ENCODE results near the gene PIF1. TPM values are rescaled to one million over a fixed set of nuclear protein-coding genes. Genes with fewer than 3 reads are reported as not detected.

Gene PIF1
- total and polyA plus RNA-seq, 2 of the 4 experiments (the other 2 are of a cell fraction), result 3.9 to 19.9 TPM

- POLR2A ChIA-PET (ENCODE audit: unreplicated experiment), result no interaction called here
- H3K9ac ChIP-seq (ENCODE audit: low read depth, low read length), result peak within 1 kb of the TSS; percentile 46; the same call in 1 of the 2 replicates
- H4K91ac ChIP-seq (ENCODE audit: insufficient read depth, low read depth, low read length), result no peak within 1 kb of the TSS
- CTCF ChIA-PET, result no interaction called here
- in situ Hi-C loops (cut with MboI; ENCODE audit: low sequenced_read_pairs), result no loop called here
- H2AK5ac ChIP-seq (ENCODE audit: low read depth, low read length), result peak within 1 kb of the TSS; percentile 70
- H3K27me3 ChIP-seq (ENCODE audit: control insufficient read depth, insufficient read depth, low read length), result peaks cover 16% of the 10 kb centered on the region
- H2BK20ac ChIP-seq (ENCODE audit: low read depth, low read length), result no peak within 1 kb of the TSS
- peak within 1 kb of the TSS; percentile 78 for H3K14ac ChIP-seq (replicated peaks; ENCODE audit: low read depth, low read length)
- H3K4me1 ChIP-seq (ENCODE audit: control insufficient read depth, insufficient read depth, low read length), result no peaks in the 10 kb centered on the region; the same call in 1 of the 2 replicates
- H4K8ac ChIP-seq (ENCODE audit: low read depth in 2 of 2, low read length in 2 of 2), result peak within 1 kb of the TSS; percentile 4 to 54; a peak in 2 of 4 replicates
- H3K79me1 ChIP-seq (ENCODE audit: low read depth in 1 of 2, low read length in 2 of 2), result peaks cover 0 to 10% of the 10 kb centered on the region in 2 experiments; a peak in 1 of 4 replicates
- WGBS, 2 experiments (ENCODE audit: extremely low coverage in 2 of 2, insufficient read length in 1 of 2), result 1% methylated on average over 20 of the region's 90 CpGs; no CpG with 5 or more reads in 1 of the 2 experiments
- dilution Hi-C loops (cut with HindIII; ENCODE audit: low sequenced_read_pairs, unreplicated experiment), result no loop called here
- no peak within 1 kb of the TSS for H2BK5ac ChIP-seq (ENCODE audit: low read depth, low read length, poor library complexity, severe bottlenecking)
- H4K20me1 ChIP-seq (ENCODE audit: insufficient read depth, low read length), result no peaks in the 10 kb centered on the region
- peaks cover 3% of the 10 kb centered on the region for H3K9me1 ChIP-seq (ENCODE audit: insufficient read depth, low read length)
- DNase-seq (peak; percentile 2), ATAC-seq (ENCODE audit: low read depth) (peak; percentile 65)
- TF ChIP-seq MAZ (IDR thresholded peaks at IDR 0.05; ENCODE audit: borderline replicate concordance, low read depth, low read length), result peak; percentile 25; the same call in 1 of the 2 replicates
- no peak for TF ChIP-seq CHD1 (IDR thresholded peaks at IDR 0.05; ENCODE audit: low read depth, low read length)
- peak within 1 kb of the TSS; percentile 85 for H2AFZ ChIP-seq (replicated peaks; ENCODE audit: low read length, poor library complexity)
- intact Hi-C loops (cut with micrococcal nuclease), result no loop called here
- H2AK9ac ChIP-seq (replicated peaks; ENCODE audit: low read depth, low read length, poor library complexity), result peak within 1 kb of the TSS; percentile 91
- H3K23ac ChIP-seq (ENCODE audit: low read depth, low read length), result peak within 1 kb of the TSS; percentile 75; the same call in 1 of the 2 replicates
- no peak within 1 kb of the TSS; the same call in 2 of the 3 replicates for H2BK15ac ChIP-seq (ENCODE audit: low read depth, low read length)
- no peaks in the 10 kb centered on the region for H3K36me3 ChIP-seq (ENCODE audit: control insufficient read depth, insufficient read depth, low read length)
- H3K4me2 ChIP-seq (ENCODE audit: low read depth, low read length), result peak within 1 kb of the TSS; percentile 64
- peak within 1 kb of the TSS; percentile 69 for H3K4ac ChIP-seq (ENCODE audit: low read depth, low read length)
- H3K18ac ChIP-seq (ENCODE audit: low read depth, low read length), result no peak within 1 kb of the TSS; the same call in 1 of the 2 replicates
- no peak within 1 kb of the TSS; the same call in 1 of the 2 replicates for H3K56ac ChIP-seq (ENCODE audit: extremely low read depth, insufficient read depth, low read length)
- no peak within 1 kb of the TSS for H3K27ac ChIP-seq (ENCODE audit: insufficient read depth, low read length)
- H2BK120ac ChIP-seq (ENCODE audit: low read depth, low read length), result no peak within 1 kb of the TSS; the same call in none of the 2 replicates
- BruUV-seq (replicated peaks), result no TSS peak
- H4K5ac ChIP-seq (ENCODE audit: low read depth, low read length), result no peak within 1 kb of the TSS; the same call in 1 of the 2 replicates
- no peaks in the 10 kb centered on the region for H3K9me3 ChIP-seq (ENCODE audit: control insufficient read depth, insufficient read depth, low read length)
- H3K4me3 ChIP-seq (ENCODE audit: insufficient read depth, low read depth, low read length), result peak within 1 kb of the TSS; percentile 61
Observed at GRCh38 chr15:64775551-64776401, 49.7 kb downstream of the PIF1 start, which contains the start of gene RBPMS2. Gene RBPMS2 (minus strand): TSS chr15:64775589. CDS start chr15:64775319, 270 bp downstream.

Data from IMR-90 (cell line).